Stimulated activated CD8-positive, alpha-beta memory T cell treated with anti-CD3 and anti-CD28 coated beads, Interleukin-7, amount 100 ng/mL, for 1 hour (primary cell): Measurements from ENCODE around the gene SH3GLB2.
"Not testable (repeated sequence)": the region's sequence is repeated elsewhere in the genome, so short reads cannot be mapped to it uniquely, and the experiment has no call there.

ENCODE experiments used
- DNase-seq, 2 donors: peaks; one replicate each; pipeline ENCODE4 v3.0.0-alpha.2; 2020; ENCODE audit warnings: low read depth in 2 of 2

The SH3GLB2 gene

DNA sequence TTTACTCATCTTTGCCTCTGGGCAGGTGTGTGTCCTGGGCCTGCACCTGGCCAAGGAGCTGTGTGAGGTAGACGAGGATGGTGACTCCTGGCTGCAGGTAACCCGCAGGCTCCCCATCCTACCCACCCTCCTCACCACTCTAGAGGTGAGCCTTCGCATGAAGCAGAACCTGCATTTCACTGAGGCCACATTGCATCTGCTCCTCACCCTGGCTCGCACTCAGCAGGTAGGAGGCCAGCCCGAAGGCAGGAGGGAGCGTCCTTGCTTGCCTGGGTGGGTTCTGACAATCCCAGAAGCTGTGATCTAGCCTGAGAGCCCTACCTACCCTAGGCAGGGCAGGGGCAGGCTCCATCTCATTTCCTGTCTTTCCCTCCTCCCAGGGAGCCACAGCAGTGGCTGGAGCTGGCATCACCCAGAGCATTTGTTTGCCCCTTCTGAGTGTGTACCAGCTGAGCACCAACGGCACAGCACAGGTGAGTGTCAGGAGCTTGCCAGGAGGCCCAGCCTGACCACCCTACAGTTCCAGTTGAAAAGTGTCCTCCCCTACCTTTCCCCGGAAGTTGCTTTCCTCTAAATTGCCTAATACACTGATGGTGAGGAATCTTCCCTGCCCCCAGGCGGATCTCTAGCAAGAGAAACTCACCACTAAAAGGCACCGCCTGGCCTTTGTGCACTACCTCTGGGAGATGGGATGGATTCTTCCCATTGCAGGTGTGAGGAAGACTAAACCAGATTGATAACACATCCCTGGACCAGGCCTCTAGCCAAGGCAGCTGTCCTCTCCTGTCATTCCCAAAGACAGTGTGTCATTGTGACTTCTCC, 26.4 kb downstream of the SH3GLB2 start:
- no peak for DNase-seq

- no peak for DNase-seq
These were observed 28.4 kb downstream of the SH3GLB2 start for GRCh38 chr9:128999581-129000206.

- DNase-seq = no peak
These were observed 29.7 kb downstream of the SH3GLB2 start for GRCh38 chr9:128998462-128998861.

DNA sequence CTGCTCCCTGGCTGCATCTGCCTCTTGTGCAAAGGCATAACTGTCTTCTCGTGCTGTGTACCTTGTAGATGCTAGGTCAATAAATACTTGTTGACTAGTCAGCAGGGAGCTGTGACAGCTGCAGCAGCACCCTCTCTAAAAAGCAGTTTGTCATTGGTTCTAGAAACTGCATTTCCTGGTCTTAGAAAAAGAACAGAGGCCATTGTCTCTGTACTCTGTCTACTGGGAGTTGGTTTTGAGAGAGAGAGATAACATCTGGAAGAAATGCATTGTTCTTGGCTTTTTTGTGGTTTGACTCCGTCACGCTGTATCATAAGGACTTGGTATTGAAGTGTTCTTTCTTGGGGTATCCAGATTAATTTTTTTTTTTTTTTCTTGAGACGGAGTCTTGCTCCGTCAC, 32.3 kb downstream of the SH3GLB2 start:
- DNase-seq = no peak

- no peak for DNase-seq
These were observed 35.1 kb downstream of the SH3GLB2 start for GRCh38 chr9:128992995-128993394.

GRCh38 chr9:128987805-128988204, 40.3 kb downstream of the SH3GLB2 start:
- DNase-seq = no peak

GRCh38 chr9:128986671-128987070, 41.5 kb downstream of the SH3GLB2 start:
- no peak for DNase-seq

DNA sequence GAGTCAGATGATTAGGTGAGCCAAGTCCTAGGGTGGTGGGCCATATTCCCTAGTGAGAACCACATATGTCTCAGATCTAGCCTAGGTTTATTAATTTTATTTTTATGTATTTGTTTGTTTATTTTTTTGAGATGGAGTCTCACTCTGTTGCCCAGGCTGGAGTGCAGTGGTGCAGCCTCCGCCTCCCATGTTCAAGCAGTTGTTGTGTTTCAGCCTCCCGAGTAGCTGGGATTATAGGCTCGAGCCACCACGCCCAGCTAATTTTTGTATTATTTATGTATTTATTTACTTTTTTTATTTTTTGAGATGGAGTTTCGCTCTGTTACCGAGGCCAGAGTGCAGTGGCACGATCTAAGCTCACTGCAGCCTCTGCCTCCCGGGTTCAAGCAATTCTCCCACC, 44.6 kb downstream of the SH3GLB2 start:
- no peak for DNase-seq

- no peak for DNase-seq
These were observed 49.0 kb downstream of the SH3GLB2 start for GRCh38 chr9:128979111-128979510.

DNA sequence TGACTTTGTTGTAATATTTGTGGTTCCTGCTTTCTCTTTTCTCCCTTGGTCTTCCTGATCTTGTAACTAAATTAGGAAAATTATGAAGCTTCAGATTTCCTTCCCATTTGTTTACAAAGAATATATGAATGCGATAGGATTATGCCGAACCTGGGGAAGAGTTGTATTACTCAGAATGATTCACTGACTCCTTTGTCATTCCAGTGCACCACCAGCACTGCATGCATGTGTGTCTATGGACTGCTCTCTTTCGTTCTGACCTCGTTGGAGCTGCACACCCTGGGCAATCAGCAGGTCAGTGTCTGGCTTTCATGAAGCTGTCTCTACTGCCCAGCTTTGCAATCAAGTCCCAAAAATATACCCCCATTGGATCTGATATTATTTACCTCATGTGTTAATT, 55.2 kb downstream of the SH3GLB2 start:
- no peak for DNase-seq

- no peak for DNase-seq
These were observed 58.6 kb downstream of the SH3GLB2 start for GRCh38 chr9:128969491-128969890.

GRCh38 chr9:128961403-128961802, 66.7 kb downstream of the SH3GLB2 start:
- not testable (repeated sequence) for DNase-seq
